Activated CD8-positive, alpha-beta memory T cell treated with anti-CD3 and anti-CD28 coated beads, Interleukin-2, amount 50 U/mL, for 24 hours (primary cell): ENCODE measurements around the gene PTPRF.

ENCODE experiments used
- DNase-seq: peaks from one replicate; pipeline ENCODE4 v3.0.0-alpha.2; 2020; ENCODE audit errors: extremely low read depth

Gene PTPRF

GRCh38 chr1:43513471-43514173 lies 17.1 kb upstream of the PTPRF start:
- DNase-seq, result no peak

DNA sequence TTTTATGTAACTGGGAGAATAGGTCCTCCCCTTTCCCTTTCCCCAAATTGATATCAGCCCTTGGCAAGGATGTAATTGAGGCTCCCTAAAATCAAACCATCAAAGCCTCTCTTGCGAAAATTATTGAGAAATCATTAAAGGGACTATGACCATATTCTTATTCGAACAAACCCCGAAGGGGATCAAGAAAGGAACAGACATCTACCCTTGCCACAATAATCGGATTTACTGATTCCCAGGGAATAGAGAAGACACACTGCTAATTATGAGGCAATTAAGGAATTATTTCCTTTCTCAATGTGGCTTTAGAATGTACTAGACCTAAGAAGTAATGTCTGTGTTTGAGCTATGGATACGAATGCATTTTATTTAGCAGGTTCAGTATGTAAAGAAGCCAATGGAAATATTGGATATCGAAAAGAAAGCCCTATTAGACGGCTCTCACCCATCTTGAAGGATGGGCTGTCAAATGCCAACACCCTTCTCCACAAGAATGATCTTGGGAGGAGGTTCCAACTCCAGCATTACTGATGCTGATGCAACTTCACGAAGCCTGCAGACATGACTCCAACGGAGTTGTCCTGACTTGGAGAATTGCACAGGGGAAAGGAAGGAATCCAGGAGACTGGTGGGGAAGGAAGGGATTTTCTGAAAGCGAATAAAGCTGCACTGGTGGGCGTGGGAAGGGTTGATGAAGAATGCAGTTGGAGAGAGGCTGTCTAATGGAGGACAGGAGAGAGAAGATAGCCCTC lies 11.6 kb upstream of the PTPRF start:
- DNase-seq, result no peak

DNA sequence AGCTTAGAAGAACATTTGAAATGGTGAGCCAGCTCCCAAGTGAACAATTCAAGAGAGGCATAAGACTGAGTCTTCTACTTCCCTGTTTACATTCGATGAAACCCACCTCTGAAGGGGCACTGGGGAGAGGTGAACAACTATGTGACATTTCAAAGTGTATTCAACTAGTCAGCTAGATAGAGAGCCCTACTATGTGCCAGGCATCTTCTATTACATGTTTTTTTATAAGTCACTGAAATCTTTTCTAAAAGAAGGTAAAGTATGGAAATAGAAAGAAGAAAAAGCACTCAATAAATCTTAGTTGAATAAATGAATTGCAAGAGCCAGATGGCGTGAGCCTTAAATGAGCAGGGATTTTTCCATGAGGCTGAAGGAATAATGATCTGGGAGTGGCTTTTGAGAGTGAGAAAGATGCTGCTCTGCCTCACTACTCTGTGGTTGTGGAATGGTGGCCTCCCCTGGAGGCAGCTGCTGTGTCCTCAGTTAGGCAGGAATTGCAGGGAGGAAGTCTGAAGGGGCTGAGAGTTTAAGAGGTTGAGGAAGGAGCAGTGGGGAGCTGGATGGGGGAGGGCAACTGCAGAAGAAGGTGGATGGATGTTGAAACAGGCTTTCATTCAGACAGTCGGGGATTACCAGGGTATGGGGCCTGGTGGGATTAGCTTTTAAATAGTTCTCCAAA lies 10.4 kb upstream of the PTPRF start:
- no peak for DNase-seq

GRCh38 chr1:43521078-43521477 lies 9.6 kb upstream of the PTPRF start:
- DNase-seq, result no peak

DNA sequence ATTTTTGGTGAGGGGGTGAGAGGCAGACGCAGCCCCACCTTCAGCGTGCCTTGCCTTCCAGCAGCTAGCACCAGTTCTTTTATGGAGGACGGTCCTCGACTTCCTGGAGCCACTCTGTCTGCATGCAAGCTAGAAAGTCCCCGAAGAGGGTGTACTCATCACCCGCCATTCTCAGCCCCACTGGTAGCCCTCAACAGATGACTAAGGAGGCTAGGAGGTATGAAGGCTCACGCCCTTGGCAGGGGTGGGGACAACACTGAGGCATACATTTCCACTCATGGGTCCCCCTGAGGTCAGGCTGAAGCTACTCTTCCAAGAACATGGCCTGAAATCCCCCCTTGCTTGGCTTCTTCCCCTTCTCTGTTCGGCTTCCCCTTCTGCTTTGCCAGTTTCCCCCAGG lies 8.9 kb upstream of the PTPRF start:
- no peak for DNase-seq

DNA sequence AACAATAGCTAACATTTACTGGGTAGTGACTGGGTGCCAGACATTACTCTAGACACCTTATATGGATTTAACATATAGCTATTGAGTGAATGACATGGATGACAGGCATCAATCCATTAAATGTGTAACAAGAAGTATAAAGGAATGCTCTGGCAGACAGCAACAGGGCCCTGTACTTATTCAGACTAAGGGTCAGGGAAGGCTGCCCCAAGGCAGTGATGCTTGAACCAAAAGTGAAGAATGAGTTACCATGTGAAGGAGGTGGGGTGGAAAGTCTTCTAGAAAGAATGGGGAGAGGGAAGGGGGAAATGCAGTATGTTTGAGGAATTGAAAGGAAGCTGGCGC lies 8.3 kb upstream of the PTPRF start:
- DNase-seq, result no peak

DNA sequence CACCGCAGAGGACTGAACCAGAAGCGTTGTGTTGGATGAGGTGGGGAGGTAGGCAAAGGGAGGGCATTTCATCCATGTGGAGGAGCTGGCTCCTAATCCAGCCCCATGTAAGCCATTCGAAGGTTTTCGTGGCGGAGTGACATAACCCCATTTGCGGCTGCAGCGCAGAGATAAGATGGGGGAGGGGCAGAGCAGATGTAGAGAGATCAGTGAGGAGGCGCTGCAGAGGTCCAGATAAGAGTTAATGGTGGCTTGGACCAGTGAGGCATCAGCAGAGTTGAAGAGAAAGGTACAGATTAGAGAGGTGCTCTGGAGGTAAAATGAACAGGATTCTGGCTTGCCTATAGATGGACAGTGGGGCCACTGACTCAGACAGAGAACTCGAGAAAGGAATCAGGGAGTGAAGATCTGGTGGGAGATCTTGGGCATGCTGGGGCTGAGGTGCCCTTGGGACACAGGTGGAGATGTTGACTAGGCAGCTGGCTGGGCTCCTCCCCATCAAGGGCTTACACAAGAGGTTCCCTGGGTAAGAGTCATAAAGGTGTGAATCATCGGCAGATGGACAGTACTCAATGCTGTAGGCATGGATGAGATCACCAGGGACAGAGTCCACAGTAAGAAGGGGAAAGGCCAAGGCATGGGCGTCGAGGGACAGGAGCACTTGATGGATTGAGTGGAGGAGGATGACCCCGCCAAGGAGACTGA lies 7.8 kb upstream of the PTPRF start:
- DNase-seq, result no peak

DNA sequence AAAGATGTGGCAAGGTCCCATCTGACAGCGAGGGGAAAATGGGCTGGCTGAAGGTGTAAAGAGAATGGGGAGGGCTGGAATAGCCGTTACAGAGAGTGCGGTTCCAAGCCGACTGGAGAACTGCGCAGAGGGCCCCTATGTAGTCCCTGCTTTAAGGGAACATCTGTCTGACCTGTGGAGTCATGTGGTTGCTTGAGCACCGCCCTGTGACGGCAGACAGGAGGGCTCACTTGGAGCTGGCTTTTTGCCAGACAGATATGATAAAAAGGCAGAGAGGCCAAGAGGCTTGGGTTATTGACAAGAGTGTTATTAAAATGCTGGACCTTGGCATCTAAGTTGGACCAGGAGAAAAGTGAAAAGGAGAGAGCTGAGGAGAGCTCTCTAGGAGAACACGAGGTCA lies 5.9 kb upstream of the PTPRF start:
- no peak for DNase-seq

GRCh38 chr1:43526002-43526401 lies 4.7 kb upstream of the PTPRF start:
- no peak for DNase-seq

- no peak for DNase-seq
Observed at GRCh38 chr1:43527111-43527878, 3.4 kb upstream of the PTPRF start.

GRCh38 chr1:43529206-43529731 lies 1.4 kb upstream of the PTPRF start:
- DNase-seq, result peak; percentile 68

DNA sequence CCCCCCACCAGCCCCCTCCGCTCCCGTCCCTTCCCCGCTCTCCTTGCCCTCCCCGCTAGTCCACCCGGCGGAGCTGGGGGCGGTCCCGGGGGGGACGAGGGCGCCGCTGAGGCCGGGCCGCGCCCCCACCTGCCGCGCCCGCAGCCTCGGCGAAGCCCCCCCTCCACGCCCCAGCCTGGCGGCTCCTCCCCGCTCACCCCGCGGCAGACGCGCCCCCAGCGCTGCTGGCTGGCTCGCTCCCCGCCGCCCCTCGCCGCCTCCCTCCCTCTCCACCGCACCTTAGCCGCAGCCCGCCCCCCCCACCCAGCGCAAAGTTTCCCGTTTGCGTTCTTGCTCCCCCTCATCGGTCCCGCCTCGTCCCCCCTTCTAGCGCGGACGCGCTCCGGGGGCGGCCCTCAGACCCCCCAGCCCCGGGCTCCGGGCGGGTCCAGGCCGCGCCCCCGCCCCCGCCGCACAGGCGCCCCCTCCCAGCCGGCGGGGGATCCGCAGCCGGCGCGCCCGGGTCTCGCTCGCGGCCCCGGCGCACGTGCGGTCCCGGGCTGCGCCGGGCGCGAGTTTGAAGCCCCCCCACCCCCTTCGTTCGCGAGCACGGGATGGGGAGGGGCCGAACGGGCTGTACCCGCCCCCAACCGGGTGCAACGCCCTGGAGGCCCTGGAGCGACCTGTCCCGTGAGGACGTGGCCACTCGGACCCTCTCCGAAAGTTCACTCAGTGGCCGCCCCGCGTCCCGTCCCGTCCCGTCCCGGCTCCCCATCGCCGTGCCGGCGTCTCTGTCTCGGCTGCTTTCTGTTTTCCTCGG lies 623 bp downstream of the PTPRF start:
- DNase-seq, result no peak

DNA sequence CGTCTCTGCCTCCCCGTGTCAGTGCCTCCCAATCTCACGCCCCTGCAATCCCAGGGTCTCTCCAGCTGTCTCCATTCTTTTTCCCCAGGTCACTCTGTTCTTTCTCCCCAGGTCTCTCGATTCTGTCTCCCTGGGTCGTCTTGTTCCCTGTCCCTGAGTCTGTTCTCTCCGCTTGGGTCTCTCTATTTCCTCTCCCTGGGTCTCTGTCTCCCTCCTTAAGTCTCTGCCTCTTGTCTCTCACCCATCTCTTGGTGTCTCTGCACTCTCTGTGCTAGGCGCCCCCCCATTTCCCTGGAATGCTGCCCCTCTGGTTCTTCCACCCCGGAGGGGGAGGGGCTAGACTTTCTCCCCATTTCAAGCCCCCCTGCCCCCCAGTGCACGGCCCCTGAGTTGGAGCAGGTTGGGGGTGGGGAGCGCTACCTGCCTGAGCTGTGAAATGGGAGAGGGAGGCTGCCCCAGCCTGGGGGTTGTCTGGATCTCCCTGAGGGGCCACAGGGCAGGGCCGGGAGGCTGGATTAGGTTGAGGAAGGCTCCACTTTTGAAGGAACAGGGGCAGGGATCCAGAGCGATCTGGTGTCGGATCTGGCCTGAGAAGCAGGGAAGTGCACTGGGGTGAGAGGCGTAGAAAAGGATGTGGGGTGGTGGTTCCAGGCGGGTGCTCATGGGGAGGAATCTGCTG lies 1.4 kb downstream of the PTPRF start:
- DNase-seq, result no peak

GRCh38 chr1:43532716-43533115 lies 2.0 kb downstream of the PTPRF start:
- no peak for DNase-seq

- no peak for DNase-seq
Observed at GRCh38 chr1:43533584-43533983, 2.9 kb downstream of the PTPRF start.

GRCh38 chr1:43534256-43534655 lies 3.6 kb downstream of the PTPRF start:
- no peak for DNase-seq

DNA sequence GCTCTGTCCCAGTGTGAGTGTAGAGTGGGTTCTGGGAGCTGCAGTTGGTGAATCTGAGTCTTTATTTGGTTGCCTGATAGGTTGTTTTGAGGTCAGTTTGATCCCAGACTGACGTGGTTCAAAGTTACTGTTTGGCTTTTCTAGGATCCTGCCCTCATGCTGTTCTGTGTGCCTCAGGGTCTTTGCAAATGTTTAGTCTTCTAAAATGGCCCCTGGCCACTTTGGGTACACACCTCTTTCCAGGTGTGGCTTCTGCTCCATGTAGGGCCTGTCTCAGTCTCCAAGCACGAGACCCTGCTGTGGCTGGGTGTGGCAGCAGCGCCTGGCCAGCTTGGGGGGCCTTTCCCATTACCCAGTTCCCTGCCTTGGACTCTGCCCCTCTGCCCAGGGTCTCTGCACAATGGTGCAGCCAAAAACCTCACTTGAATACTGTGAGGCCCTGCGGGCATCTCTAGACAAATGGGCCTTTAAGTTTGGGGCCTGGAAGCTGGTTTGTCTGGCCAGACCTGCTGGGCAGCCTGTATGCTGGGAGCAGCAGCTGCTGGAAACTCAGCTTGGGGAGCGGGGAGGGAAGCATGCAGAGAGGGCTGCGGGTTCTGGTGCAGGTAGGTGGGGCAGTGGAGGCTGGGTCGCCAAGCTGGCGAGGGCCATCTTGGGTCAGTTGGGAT lies 5.6 kb downstream of the PTPRF start:
- no peak for DNase-seq

DNA sequence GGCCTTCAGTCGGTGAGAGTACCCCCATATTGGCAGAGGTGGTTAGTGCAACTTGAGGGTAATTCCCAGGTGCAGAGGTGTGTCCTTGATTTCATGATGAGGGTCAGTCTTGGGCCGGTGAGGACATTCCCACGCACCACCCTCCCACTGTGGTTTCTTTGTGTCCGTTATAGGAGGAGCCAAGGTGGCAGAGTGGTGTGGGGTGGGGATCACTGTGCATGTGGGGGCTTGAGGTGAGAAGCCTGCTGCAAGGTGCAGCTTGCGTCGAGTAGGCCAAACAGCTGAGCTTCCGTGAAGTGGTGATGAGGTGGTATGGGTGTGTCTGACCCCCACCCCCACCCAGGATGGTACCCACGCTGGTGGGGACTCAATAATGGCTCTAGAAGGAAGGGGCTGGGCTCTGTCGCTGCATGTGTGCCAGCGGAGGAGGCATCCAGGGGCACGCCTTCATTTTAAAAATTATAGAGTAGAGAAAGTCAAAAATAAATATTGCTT lies 6.2 kb downstream of the PTPRF start:
- no peak for DNase-seq

DNA sequence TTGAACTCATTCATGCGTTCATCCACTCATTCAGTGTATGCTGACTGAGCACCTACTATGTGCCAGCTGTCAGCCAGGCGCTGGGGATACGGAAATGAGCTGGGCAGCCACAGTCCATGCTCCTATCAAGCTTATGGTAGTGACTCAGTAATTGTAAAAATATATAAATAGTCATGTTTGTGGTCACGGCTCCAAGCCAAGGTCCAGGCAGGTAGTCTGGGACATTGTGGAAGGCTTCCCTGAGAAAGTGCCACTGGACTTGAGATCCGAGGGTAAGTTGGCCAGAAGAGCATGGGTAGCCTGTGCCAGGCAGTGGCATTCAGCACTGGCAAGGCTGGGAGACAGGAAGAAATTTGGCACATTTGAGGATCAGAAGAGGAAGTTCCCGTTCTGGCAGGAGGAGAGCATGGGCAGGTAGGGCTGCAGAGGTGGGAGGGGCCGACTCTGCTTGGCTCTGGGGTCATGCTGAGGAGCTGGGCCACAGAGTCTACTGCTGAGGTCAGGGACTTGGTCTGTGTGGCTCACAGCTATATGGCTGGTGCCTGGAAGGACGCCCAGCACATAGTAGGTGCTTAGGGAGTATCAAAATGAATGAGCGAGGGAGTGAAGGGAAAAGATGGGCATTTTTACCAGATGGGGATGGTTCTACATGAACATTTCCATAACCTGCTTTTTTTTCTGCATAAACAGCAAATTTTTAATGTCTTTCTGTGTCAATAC lies 6.9 kb downstream of the PTPRF start:
- DNase-seq, result no peak
